NCI-H1092 (cell line): ENCODE data around the gene ZNF516.

Experiments
- DNase-seq: peaks from one replicate; lab custom pipeline; 2025; lab: John Stamatoyannopoulos, UW

ZNF516 gene

GRCh38 chr18:76398896-76399612 is 96.0 kb downstream of the ZNF516 start:
- DNase-seq, result peak; percentile 70

- no peak for DNase-seq
These were observed 96.7 kb downstream of the ZNF516 start for GRCh38 chr18:76398295-76398694.

- DNase-seq, result no peak
These were observed 97.4 kb downstream of the ZNF516 start for GRCh38 chr18:76397631-76398030.

GRCh38 chr18:76396792-76397191 is 98.2 kb downstream of the ZNF516 start:
- DNase-seq, result no peak

- no peak for DNase-seq
These were observed 99.4 kb downstream of the ZNF516 start for GRCh38 chr18:76395609-76396008.

GRCh38 chr18:76394780-76395476 is 100.1 kb downstream of the ZNF516 start:
- DNase-seq, result no peak

GRCh38 chr18:76392349-76392748 is 102.7 kb downstream of the ZNF516 start:
- no peak for DNase-seq

GRCh38 chr18:76391746-76392145 is 103.3 kb downstream of the ZNF516 start:
- no peak for DNase-seq

GRCh38 chr18:76391038-76391437 is 104.0 kb downstream of the ZNF516 start:
- DNase-seq, result no peak

GRCh38 chr18:76390452-76391035 is 104.5 kb downstream of the ZNF516 start:
- DNase-seq, result no peak

- no peak for DNase-seq
These were observed 105.3 kb downstream of the ZNF516 start for GRCh38 chr18:76389716-76390115.

- no peak for DNase-seq
These were observed 106.1 kb downstream of the ZNF516 start for GRCh38 chr18:76388891-76389423.

- DNase-seq, result no peak
These were observed 106.8 kb downstream of the ZNF516 start for GRCh38 chr18:76388261-76388660.

- no peak for DNase-seq
These were observed 107.4 kb downstream of the ZNF516 start for GRCh38 chr18:76387608-76388007.

- DNase-seq, result no peak
These were observed 108.2 kb downstream of the ZNF516 start for GRCh38 chr18:76386886-76387285.

GRCh38 chr18:76386071-76386470 is 109.0 kb downstream of the ZNF516 start:
- DNase-seq, result no peak

GRCh38 chr18:76385681-76385975 is 109.4 kb downstream of the ZNF516 start:
- no peak for DNase-seq

GRCh38 chr18:76384861-76385680 is 110.0 kb downstream of the ZNF516 start:
- DNase-seq, result no peak

GRCh38 chr18:76384114-76384790 is 110.8 kb downstream of the ZNF516 start:
- no peak for DNase-seq

GRCh38 chr18:76383636-76384035 is 111.4 kb downstream of the ZNF516 start:
- DNase-seq, result no peak

- no peak for DNase-seq
These were observed 112.8 kb downstream of the ZNF516 start for GRCh38 chr18:76382275-76382674.
